Effector CD4-positive, alpha-beta T cell (primary cell): ENCODE data around the gene MARCHF4.

Experiments
- DNase-seq: peaks from one replicate; pipeline ENCODE4 v3.0.0-alpha.2; 2020

The MARCHF4 gene

DNA sequence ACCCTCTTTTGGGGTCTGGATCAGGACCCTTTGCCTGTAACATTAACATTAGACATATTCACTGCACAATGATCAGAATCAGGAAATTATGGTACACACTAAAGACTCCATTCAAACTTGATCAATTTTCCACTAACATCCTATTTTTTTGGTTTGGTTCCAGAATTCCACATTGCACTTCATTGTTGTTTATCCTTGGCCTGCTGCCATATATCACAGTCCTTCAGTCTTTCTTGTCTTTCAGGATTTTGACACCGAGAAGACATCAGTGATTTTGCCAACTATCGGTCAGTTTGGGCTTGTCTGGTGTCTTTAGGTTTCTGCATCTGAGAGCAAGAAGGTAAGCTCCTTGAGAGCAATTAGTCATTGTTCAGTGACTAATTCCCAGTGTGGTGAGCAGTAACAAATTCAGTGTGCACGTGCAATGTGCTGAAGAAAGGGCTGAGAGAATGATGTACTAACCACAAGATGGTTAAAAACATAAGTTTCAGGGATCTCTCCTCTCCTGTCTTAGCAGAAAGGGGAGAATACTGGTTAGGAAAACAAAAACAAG is 23.5 kb downstream of the MARCHF4 start:
- no peak for DNase-seq

DNA sequence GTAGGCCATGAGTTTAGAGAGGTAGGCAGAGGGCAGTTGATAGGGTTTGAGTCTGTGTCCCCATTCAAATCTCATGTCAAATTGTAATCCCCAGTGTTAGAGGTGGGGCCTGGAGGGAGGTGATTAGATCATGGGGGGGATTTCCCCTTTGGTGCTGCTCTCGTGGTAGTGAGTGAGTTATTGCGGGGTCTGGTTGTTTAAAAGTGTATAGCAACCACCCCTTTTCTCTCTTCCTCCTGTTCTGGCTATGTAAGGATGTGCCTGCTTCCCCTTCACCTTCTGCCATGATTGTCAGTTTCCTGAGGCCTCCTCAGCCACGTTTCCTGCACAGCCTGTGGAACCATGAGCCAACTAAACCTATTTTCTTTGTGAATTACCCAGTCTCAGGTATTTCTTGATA is 25.5 kb downstream of the MARCHF4 start:
- DNase-seq: no peak

DNA sequence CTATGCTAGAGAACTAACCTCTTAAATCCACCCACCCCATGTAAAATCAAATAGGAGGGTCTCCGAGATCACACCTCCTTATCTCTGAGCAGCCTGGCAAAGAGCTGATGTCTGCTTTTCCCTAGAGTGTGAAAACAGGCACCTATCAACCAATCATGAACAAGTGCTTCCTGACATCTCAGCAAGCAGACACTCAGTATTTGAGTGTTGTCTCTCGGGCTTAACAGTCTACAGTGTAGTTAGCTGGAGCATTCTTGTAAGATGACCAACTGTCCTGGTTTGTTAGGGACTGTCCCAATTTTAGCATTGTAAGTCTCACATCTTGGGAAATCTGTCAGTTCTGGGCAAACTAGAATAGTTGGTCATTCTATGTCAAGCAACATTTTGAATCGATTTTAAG is 26.4 kb downstream of the MARCHF4 start:
- no peak for DNase-seq

DNA sequence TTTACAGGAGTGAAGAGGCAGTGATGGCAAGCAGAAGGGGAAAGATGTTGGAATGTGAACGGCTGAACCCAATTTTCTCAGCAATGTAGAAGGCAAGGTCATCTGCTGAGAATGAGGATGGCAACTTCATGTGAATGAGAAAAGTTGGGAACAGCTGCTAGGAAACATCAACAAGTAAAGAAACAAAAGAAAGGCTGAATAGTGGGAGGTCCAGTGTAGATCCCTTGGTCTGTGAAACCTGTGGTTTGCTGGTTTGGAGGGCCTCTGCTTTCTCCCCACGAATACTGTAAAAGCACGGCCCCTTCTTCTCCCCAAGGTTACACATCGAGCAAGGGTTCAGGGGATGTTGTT is 27.4 kb downstream of the MARCHF4 start:
- DNase-seq: no peak

DNA sequence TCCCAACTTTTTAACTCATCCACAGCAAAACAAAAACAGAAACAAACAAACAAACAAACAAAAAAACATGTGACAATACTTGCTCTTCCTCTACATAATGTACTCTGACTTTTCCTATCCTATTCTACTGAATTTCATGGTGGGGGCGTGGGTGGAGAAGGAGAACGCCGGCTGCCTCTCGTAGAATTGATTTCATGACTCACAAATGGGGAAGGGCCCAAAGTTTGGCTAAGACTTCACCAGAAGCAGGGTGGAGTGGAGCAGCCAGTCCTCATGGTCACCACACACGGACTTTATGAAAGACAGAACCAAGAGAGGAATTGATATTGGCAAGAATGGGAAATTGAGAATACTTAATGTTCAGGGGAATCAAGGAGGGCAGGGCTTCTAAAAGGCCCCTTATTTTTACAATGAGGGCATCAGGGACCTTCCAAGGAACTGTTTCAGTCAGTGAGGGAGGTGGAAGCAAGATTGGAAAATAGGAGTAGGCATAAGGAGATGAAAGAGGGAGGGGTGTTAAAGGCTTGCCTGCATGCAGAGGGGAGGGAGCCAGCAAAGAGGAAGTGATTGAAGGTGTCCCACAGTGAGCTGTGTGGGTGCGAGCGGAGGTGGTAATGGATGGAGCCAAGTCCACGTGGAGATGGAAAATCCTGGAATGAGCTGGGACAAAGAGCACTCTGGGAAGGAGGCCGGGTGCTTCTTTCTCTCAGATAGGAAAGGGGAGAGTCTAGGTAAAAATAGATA is 27.9 kb downstream of the MARCHF4 start:
- DNase-seq: no peak

DNA sequence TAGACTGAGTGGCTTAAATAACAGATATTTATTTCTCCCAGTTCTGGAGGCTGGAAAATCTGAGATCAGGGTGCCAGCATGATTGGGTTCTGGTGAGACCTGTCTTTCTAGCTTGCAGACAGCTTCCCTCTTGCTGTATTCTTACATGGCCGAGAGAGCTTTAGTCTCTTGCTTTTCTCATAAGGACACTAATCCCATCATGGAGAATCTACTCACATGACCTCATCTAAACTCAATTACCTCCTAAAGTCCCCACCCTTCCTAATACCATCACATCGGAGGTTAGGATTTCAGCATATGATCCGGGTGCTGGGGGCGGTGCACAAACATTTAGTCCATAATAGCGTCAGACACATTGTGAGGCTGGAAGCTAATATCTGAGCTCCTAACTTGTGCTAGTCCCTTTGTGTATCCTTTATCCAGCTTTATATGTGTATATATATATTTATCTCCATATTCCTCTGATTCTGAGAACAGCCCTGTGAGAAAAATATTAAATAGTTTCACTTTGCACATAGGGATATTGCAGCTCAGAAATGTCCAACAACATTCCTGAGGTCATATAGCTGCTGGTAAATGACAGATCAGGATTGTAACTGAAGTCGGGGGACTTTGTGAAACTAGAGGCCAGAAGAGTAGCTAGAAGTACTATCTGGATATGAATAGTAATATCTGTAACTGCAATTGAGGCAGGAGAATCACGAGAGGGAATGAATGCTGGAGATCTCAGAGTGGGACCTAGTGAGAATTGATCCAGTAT is 28.9 kb downstream of the MARCHF4 start:
- no peak for DNase-seq

DNA sequence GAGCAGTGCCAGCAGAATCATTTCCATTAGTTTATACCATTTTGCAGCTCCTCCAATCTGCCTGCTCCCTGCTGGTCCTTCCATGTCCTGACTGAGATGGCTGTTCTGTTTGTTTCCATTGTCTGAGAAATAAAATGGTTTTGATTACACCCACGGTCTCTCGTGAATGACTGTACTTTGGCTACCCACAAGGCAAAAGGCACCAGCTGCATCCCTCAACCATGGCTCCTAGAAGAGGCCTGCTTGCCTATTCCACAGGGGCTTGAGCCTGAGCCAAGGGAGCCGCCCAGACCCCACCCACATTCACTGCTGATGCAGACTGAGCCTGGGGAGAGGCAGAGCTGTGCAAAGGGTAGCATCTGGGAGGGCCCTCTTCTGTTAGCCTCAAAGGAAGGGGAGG is 31.2 kb downstream of the MARCHF4 start:
- no peak for DNase-seq

DNA sequence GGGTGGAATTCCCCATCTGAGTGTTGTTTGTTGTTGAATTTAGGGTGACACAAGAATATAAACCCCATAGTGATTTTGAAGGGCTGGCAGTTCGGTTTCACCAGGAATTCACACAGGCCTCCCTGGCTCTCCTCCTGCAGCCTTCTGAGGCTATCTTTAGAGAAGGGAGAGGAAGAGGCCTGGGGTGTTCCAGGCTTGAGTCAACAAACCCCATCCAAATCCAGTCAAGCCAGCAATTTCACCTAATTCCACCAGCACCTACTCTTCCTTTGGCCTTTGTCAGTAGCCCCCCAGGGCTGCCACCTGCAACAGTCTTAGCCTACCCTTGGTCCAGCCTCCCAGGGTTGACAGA is 32.0 kb downstream of the MARCHF4 start:
- no peak for DNase-seq

DNA sequence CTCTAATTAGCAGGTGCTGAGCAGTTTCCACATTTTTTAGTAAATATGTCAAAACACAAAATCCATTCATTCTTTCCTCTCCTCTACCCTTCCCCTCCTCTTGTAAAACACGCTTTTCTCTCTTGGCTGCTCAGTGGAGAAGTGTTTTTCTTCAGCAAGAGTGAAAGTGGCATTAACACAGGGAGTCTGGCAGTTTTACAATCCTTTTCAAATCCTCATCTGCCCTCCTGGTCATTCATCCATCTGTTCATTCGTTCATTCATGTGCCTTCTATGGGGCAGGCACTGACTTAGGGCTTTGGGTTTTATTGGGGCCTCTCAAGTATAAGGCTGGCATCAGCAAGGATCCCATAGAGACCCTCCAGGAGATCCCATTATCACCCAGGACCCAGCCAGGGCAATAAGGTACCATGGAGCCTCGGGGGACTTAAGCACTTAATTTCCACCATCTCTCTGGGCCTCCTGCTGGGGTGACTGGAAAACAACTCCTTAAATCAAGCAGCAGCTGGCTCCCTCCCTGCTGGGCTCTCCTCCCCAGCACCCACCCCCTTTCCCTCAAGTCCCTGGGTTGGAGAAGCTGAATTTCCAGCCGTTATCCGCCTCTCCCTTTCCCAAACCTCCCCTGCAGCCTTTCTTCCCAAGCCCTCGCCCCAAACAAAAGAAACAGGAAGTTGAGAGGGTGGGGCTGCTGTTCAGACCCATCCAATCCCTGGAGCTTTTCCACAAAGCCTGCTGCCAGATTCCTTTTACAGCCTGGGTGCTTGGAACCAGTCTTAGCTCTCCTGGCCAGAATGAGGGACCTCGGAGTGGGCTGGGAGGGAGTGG is 32.6 kb downstream of the MARCHF4 start:
- DNase-seq: no peak

DNA sequence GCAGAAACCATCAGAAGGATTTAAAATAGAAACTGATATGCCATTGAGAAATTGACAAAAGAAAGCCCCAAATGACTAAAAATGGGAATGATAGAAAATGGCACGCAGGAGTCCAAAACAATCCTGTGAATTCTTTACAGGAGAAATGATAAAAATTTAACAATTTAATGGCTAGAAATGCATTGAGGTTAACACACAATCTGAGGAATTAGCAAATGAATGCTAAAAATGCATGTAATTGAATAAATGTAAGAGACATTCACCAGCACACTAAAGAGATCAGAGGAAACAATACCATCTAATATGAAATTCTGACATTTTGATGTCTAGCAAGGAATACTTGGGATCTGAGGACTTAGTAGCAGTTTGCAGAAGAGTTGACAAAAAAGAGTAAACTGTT is 37.0 kb downstream of the MARCHF4 start:
- DNase-seq: no peak

DNA sequence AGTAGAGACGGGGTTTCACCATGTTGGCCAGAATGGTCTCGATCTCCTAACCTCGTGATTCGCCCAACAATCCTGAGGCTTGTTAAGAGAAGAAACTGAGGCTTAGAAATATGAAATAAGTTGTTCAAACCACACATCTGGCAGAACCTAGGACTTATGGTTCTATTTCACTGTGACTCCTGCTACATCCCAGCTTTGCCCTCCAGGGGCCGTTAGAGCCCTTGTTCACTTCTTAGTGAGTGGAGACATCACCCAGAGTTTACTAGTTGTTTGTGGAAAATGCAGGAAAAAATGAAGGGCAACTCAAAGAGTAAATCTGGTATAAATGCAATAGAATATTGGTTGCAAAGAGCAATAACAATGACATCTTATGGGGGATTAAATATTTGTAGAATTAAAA is 43.9 kb downstream of the MARCHF4 start:
- no peak for DNase-seq

DNA sequence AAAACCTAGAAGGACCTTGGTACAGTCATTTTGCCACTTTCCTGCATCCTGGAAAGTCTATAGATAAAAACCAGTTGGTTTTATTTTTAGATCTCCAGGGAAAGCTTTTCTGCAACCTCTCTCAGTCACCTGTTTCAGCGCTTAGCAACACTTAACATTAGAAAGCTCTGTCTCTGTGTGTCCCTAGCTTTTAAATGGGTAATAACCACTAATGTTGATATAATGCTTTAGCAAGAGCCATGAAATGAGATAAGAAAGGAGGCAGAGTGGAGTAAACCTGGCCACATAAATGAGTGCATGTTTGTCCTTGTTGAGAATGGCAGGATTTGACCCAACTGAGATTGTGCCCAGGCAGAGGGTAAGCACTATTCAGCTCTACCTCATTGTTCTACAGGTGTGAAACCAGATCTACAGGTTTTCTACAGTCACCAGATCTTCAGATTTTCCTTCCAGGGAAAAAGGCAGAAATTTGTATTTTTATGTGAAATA is 44.8 kb downstream of the MARCHF4 start:
- no peak for DNase-seq
